ENCODE results near the gene ERC1. TPM values are rescaled to one million over a fixed set of nuclear protein-coding genes. Genes with fewer than 3 reads are reported as not detected.
"Not testable (repeated sequence)": the region's sequence is repeated elsewhere in the genome, so short reads cannot be mapped to it uniquely, and the experiment has no call there.

Gene ERC1
- total RNA-seq, 1 experiment from 2014 or later: 12.5 TPM

DNA sequence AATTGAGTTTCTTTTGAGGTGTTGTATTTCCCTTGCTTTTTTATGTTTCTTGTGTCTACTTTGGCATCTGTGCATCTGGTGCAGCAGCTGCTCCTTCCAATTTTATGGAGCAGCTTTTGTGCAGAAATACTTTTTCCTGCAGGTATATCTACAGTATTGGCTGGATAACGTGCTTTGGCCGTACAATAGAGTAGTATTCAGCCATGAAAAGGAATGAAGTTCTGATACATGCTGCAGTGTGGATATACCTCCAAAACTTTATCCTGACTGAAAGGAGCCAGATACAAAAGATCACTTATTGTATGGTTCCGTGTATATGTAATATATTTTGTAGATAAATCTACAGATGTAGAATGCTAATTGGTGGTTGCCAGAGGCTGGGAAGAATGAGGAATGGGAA is 74.6 kb downstream of the ERC1 start:
- DNase-seq (ENCODE audit: extremely low read depth, low read depth): no peak

DNA sequence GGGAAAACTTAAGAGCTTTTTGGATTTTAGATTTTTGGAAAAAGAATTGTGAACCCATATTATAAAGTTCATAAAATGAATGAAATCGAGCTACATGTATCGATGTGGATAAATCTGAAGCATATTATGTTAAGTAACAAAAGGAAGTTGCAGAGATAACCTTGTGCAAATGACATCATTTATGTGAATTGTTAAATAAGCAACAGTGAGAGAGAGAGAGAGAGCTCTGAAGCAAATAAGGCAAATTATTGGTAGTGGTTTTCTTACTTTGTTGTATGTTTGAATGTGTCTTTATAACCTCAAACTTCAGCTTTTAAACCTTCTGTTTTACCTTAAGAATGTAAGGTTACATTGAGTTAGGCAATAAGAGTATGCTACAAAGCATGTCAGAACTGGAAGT is 78.8 kb downstream of the ERC1 start:
- no peak for DNase-seq (ENCODE audit: extremely low read depth, low read depth)

DNA sequence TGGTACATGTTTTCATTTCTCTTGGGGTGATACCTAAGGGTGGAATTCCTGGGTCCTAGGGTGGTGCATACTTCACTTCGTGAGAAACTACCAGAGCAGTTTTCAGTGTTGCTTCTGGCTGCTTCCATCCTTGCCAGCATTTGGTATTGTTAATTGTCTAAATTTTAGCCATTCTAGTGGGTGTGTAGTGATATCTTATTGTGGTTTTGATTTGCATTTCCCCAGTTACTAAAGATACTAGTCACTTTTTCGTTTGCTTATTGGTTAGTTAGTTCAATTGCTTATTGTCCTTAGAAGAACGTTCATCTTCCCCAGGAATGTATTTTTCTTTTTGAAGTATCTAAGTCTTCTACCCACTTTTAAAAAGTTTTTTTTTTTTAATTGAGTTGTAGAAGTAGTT is 80.2 kb downstream of the ERC1 start:
- no peak for DNase-seq (ENCODE audit: extremely low read depth, low read depth)

DNA sequence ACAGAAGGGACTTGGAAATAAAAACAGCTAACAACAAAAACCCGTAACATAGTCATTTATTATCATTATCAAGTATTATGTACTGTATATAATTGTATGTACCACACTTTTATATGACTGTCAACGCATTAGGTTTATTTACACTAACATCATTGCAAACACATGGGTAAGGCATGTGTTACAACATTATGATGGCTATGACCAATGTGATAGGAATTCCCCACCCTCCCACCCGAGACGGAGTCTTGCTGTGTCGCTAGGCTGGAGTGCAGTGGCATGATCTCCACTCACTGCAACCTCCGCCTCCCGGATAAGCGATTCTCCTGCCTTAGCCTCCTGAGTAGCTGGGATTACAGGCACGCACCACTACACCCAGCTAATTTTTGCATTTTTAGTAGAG is 82.6 kb downstream of the ERC1 start:
- no peak for DNase-seq (ENCODE audit: extremely low read depth, low read depth)

DNA sequence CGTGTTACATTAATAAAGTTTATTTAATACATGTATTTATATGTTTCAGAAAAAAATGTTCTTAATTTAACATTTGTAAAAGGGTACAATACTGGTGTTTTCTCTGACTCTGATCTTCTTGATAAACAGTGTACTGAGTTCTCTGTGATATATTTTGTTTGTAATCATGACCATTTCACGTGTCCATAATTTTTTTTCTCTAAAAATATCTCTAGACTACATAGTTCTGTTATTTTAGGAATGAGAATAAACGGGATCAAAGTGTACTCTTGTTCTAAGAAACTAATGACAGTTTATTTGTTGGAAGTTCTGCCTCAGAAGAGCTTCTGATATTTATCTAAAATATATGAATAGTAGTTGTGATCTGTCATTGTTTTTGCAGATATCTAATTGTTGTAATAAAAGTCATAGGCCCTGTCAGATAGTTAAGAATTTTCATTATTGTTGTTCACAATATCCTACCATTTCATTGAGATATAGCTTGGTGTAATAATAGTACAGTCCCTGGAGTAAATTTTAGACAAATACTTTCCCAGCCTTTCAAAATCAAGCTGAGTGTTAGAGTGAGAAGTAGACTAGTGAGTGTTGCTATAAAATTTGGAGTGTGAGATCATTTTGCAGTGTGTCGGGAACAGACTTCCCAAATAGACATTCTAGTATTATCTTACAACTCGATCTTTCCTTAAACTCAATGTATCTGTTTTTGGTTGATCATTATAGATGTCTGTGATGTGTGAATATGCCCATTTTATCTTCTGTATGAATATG is 86.2 kb downstream of the ERC1 start:
- no peak for DNase-seq (ENCODE audit: extremely low read depth, low read depth)

DNA sequence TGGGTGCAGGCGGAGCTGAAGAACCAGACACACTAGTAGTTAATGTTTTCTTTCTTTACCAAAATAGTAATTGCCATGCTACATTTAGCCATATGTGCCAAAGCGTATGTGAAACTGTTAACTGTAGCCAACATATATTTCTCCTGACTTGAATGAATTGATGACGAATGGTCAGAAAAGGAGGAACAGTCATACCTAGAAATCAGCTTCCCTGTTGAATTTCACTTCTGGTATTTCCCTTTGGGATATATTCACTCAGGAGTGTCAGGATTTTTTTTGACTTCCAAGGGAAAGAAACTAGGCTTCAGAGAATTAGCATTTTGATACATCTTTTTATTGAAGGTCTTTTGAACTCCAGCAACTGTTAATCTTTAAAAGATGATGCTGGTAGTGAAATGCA is 87.0 kb downstream of the ERC1 start:
- DNase-seq (ENCODE audit: extremely low read depth, low read depth): no peak

DNA sequence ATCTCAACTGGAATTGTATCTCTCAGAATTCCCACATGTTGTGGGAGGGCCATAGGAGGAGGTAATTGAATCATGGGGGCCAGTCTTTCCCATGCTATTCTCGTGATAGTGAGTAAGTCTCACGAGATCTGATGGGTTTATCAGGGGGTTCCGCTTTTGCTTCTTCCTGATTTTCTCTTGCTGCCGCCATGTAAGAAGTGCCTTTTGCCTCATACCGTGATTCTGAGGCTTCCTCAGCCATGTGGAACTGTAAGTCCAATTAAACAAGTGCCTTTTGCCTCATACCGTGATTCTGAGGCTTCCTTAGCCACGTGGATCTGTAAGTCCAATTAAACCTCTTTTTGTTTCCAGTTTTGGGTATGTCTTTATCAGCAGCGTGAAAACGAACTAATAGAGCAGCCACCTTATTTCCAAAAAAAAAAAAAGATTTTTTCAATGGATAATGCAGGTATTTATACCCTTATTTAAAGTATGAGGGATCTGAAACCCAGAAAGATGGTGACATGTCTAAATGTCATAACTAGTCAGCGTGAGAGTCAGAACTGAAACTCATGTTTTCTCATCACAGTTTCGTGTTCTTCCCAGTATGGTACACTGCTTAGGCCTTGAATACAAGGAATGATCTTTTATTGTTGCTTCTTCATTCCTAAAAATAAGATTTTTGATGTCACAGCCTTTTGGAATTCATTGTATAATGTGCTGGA is 89.6 kb downstream of the ERC1 start:
- no peak for DNase-seq (ENCODE audit: extremely low read depth, low read depth)

DNA sequence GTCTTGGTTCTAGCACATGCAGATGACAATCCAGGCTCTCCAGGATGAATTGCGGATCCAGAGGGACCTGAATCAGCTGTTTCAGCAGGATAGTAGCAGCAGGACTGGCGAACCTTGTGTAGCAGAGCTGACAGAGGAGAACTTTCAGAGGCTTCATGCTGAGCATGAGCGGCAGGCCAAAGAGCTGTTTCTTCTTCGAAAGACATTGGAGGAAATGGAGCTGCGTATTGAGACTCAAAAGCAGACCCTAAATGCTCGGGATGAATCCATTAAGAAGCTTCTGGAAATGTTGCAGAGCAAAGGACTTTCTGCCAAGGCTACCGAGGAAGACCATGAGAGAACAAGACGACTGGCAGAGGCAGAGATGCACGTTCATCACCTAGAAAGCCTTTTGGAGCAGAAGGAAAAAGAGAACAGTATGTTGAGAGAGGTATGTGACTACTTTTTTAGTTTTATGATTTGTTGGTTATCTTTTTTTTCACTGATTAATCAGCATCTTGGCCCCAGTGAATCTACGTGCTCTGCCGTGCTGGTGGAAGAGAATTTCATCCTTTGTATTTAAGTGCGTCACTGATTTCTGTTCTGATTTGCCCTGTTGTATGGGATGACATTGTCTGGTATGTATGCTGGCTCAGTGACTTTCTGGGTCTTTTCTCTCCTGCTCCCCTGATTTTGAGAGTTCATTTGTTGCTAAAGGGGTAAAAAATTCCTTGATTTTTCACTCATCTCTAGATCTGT is 92.3 kb downstream of the ERC1 start:
- no peak for DNase-seq (ENCODE audit: extremely low read depth, low read depth)

DNA sequence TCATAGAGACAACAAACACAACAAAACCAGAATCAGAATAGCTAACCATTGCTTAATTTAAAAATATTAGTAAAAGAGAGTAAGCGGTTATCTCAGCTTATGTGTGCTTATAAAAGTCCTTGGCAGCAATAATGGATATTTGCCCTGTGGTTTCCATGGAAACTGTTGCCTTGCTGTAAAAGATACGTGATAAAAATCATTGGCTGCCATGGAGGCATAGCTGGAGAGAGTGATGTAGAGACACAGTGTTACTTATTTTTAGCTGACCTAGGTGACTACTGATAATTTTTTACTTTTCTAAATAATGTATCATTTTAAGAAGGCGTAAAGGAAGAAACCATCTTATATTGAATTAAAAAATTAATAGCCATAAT is 92.9 kb downstream of the ERC1 start:
- no peak for DNase-seq (ENCODE audit: extremely low read depth, low read depth)

DNA sequence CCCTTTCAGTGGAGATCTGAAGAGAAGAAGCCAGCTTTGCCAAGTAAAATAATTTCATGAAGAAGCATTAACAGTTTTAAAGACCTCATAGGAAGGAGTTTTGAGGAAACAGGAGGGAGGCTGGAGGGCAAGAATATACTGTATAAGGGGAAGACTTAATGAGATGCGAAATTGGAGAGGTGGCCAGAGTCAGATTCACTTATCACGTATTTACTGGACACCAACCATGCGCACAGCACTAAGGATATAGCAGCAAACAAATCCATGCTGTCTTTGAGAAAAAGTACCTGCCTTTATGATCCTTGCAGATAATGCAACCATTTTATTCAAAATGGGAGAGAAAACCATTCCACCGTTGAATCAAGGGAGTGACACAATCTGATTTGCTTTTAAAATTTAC is 100.3 kb downstream of the ERC1 start:
- DNase-seq (ENCODE audit: extremely low read depth, low read depth): no peak

DNA sequence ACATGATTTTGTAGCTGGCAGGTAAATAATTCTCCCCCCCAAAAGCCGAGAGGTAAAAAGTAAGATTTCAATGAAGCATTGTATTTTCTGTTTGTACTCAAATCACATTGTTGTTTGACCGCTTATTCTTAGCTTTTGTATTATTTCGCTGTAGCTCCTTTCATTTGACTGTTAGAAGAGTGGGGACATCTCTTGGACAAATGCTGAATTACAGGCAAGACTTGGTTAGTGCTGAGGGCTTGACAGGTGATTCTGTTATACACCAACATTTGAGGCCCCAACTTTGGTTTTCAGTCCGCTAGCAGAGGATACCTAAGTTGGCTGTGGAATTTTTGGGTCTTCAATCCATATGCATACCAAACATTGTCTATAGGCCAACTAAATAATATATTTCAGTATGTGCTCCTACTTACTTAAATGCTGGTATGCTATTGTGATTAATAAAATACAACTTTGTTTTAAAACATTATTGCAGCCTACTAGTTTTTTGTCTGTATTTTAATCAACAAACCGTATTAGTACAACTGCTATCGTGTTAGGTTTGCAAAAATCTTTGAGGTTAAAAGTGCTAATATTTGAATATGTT is 102.2 kb downstream of the ERC1 start:
- DNase-seq (ENCODE audit: extremely low read depth, low read depth): peak; percentile 60

DNA sequence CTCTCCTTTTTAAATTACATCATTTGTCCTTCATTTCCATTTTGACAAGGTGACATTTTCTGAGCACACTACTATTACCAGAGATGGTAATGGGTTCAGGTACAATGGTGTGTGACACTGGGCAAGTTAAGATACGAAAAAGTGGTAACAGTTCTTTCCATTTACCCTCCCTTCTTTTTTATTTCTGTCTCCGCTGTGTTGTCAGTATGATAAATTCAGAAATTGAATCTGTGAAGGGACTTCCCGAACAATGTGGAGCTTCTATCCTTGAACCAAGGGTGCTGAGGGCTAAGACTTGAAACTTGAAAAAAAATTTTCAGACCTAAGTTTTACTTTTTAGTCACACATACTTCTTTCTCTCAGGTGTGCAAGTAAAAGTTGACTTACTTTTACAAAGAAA is 103.7 kb downstream of the ERC1 start:
- DNase-seq (ENCODE audit: extremely low read depth, low read depth): no peak

DNA sequence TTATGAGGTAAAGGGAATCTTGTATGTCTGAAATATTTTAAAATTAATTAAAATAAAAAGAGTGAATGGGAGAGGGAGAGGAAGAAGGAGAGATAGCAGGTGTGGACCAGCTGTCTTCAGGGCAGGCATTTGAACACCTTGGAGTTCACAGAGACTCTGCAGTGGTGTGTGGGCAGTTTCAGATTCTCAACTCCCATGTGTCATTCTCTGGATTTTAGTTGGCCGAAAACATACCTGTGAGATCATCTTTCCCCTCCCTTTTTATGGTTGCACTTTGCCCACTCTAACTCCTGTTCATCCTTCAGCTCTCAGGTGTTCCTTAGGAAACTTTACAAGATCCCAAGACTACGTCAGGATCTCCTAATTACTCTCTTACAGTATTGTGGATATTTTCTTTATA is 108.1 kb downstream of the ERC1 start:
- DNase-seq (ENCODE audit: extremely low read depth, low read depth): no peak

DNA sequence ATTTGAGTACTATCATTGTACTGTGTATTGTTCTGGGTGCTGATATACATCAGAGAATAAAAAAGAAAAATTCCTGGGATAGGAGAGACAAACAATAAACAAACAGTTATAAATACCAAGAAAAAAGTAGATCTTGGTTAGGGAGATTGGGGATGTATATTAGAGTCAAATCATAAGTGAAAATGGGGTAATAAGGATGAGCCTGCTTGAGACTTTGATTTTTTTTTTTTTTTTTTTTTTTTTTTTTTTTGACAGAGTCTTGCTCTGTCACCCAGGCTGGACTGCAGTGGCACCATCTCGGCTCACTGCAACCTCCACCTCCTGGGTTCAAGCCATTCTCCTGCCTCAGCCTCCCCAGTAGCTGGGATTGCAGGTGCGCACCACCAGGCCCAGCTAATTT is 108.6 kb downstream of the ERC1 start:
- DNase-seq (ENCODE audit: extremely low read depth, low read depth): not testable (repeated sequence)

DNA sequence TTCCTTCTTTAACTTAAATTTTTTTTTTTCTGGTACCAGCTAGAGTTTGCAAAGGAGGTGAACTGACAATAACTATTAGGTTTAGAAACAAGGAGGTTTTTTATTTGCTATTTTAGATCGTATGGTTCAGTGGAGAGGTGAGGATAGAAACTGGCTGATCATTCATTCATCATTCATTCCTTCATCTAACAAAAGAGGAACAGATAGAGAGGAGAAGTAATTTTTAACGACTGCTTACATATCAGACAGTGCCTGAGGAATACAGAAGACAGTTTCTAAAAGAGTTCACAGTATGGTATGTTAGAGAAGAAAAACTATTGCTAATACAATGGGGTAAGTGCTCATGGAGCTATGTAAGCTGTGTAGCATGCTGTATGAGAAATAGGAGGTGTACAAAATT is 111.1 kb downstream of the ERC1 start:
- DNase-seq (ENCODE audit: extremely low read depth, low read depth): no peak

DNA sequence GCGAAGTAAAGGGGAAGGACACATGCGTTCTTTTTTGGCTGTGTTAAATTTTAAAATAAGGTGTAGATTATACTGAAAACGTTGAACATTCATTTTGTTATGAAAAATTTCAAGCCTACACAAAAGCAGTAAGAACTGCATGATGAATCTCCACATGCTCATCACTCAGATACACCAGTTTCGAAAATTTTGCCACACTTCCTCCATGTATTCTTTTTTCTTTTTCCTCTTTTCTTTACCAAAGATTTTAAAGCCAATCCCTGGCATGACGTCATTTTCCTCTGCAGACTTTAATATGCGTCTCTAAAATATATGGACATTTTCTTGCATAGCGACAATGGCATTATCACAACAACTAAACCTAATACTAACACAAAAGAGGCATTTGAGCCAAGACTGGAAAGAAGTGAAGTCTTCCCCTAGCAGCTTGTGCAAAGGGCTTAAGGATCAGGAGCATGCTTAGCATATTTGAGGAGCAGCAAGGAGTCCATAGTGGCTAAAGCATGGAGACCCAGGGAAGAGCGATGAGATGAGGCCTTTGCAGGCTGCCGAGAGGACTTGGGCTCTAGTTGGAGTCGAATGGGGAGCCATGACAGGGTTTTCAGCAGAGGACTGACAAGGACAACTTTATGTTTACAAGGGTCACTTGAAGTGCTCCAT is 111.9 kb downstream of the ERC1 start:
- DNase-seq (ENCODE audit: extremely low read depth, low read depth): no peak

DNA sequence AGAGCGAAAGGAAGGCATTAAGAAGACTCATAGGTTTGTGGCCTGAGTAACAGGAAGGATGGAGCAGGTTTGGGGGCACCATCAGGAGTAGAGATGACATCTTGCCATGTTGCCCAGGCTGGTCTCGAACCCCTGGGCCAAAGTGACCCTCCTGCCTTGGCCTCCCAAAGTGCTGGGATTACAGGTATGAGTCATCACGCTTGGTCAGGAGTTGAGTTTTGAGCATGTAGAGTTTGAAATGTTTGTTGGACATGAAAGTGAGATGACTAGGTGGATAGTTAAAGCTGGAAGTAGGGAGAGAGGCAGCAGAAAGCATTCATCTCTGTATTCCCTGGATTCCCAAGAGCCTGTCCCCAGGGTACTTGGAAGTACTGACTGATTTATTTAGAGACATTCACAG is 112.6 kb downstream of the ERC1 start:
- DNase-seq (ENCODE audit: extremely low read depth, low read depth): no peak

DNA sequence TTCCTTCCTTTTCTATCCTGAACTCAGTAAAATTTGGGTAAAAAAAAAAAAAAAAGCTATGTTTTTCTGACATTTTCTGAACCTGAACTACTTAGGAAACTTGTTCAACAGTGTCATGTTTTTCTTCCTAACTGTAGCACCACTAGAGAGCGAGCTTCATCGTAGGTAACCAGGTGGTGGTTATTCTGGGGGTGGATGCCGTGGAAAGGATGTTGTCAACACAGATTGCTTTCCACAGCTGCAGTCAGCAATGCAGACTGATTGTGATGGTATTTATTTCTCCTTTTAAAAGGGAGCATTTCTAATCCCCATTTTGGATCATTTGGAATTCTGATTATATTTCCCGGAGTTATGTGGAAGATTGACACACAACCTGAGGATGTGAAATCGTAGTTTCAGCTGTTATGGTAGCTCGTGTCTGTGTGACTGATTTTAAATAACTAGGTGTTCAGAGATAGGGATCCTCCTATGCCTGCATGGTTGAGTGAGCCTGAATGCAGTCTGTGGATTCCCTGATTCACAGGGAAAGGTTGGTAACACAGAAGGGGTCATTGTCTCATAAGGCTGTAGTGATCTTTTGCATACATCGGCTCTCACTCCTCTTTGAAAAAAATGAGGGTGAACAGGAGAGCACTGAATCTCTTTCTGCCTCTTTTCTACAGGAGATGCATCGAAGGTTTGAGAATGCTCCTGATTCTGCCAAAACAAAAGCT is 113.2 kb downstream of the ERC1 start:
- DNase-seq (ENCODE audit: extremely low read depth, low read depth): no peak

DNA sequence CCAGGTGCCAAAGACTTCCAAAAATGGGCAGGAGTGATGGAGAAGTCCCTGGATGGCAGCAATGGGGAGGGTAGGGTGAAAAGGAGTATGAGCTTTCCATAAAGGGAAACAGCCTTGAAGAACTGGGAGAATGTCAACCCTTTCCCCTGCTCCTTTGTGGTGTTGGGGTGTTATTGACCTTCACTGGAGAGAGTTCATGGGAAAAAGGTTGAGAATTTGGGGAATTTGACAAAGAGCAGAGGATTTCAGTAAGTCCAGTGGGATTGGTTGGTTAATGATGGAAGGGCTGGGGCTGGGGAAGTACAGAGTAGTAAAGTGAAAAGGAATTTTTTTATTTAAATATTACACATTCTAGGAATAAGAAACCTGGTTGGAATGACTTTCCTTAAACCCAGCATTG is 116.6 kb downstream of the ERC1 start:
- no peak for DNase-seq (ENCODE audit: extremely low read depth, low read depth)

DNA sequence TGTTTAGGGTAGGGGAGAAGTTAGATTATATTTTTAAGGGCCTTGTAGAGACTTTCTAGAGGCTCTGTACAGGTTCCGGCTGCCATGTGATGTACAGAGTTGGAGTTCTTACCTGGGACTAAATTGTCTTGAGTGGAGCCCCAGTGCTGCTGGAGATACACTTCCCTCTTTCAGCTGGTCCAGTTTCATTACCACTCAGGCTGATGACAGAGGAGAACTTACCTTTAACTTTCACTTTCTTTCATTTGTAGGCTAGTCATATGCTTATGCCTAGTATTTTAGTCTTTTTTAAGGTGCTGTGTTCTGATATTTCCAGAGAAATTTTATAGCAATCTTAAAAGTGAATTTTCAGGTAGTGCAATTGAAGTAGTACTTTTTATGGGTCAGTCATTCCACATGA is 117.3 kb downstream of the ERC1 start:
- DNase-seq (ENCODE audit: extremely low read depth, low read depth): no peak
